Natural killer cell (primary cell): Measurements from ENCODE around the gene PARD3B. TPM values are rescaled to one million over a fixed set of nuclear protein-coding genes. Genes with fewer than 3 reads are reported as not detected.

ENCODE experiments used
- ATAC-seq, 3 donors: fragments of 150-1000 bp in 2 of 3; fragments of 200-7000 bp in 1 of 3; cut with Tn5 transposase; 1 replicate in 1 of 3; 2 replicates in 2 of 3; pipeline ENCODE4 v1.10.0; 2021; ENCODE audit warnings: mild to moderate bottlenecking in 2 of 3, moderate library complexity in 2 of 3
- DNase-seq, 2 donors: peaks; one replicate each; pipeline versions ENCODE4 v3.0.0 to v3.0.0-alpha.2; 2013 to 2021; ENCODE audit warnings: mixed read lengths in 1 of 2
- H3K27ac ChIP-seq: one replicate; pipeline ENCODE4 v1.5.1; 2013; ENCODE audit warnings: mild to moderate bottlenecking, low read length
- H3K27me3 ChIP-seq: one replicate; pipeline ENCODE4 v1.6.1; 2013; ENCODE audit warnings: low read length; ENCODE audit not compliant: control insufficient read depth, insufficient read depth
- H3K36me3 ChIP-seq: one replicate; pipeline ENCODE4 v1.6.1; 2013; ENCODE audit warnings: low read length; ENCODE audit not compliant: control insufficient read depth, insufficient read depth
- H3K4me1 ChIP-seq: one replicate; pipeline ENCODE4 v1.6.1; 2013; ENCODE audit warnings: low read length; ENCODE audit not compliant: control insufficient read depth, insufficient read depth
- H3K4me3 ChIP-seq: one replicate; pipeline ENCODE4 v1.5.1; 2013; ENCODE audit warnings: low read length
- H3K9me3 ChIP-seq: one replicate; pipeline ENCODE4 v1.6.1; 2013; ENCODE audit warnings: low read length; ENCODE audit not compliant: control insufficient read depth, insufficient read depth
- H3K27ac Mint-ChIP-seq, 2 donors: one replicate each; pipeline ENCODE4 v1.8.0; 2022; ENCODE audit warnings: mild to moderate bottlenecking in 2 of 2, mixed read lengths in 2 of 2, moderate library complexity in 1 of 2
- H3K27me3 Mint-ChIP-seq, 2 donors: one replicate each; pipeline ENCODE4 v1.8.0; 2022; ENCODE audit warnings: low read depth in 2 of 2, mixed read lengths in 2 of 2
- H3K36me3 Mint-ChIP-seq: one replicate; pipeline ENCODE4 v1.8.0; 2022; ENCODE audit warnings: mixed read lengths
- H3K4me1 Mint-ChIP-seq, 2 donors: one replicate each; pipeline ENCODE4 v1.8.0; 2022; ENCODE audit warnings: mixed read lengths in 2 of 2
- H3K4me3 Mint-ChIP-seq: one replicate; pipeline ENCODE4 v1.8.0; 2022; ENCODE audit warnings: mild to moderate bottlenecking, moderate library complexity, mixed read lengths
- H3K9me3 Mint-ChIP-seq, 2 donors: one replicate each; pipeline ENCODE4 v1.8.0; 2022; ENCODE audit warnings: mixed read lengths in 2 of 2
- whole genome bisulfite sequencing: methylation state at CpG from one replicate; pipeline ENCODE4 v1.1.7; 2013; ENCODE audit warnings: missing lambda C conversion rate; ENCODE audit not compliant: insufficient coverage; 5-methylcytosine and 5-hydroxymethylcytosine counted together
- intact Hi-C: fragments of 100-400 bp; cut with micrococcal nuclease; formaldehyde crosslinking; loops from one replicate; pipeline ENCODE4 v1.14.2; 2022
- total RNA-seq, 4 donors: library from RNA; stranded (reverse); fragments of 120-200 nt in 1 of 4; gene quantifications; one replicate each; pipeline versions ENCODE4 v1.2.3 to v1.2.4, GENCODE V29; 2013 to 2022
- TF ChIP-seq, protein P1 (sequence below): fragments of 200-600 bp; IDR thresholded peaks from one replicate; pipeline ENCODE4 v1.8.0; 2022; ENCODE audit warnings: antibody characterized with exemption

Gene PARD3B
- total RNA-seq, 3 donors from 2014 or later (not counting 1 experiment from before 2014, with no cell fraction given) = 0.13 to 0.45 TPM; not detected in 1

GRCh38 chr2:204982303-204982702 lies 437.0 kb downstream of the PARD3B start:
- Histone ChIP-seq H3K27ac (no peak overlapping the region), H3K4me1 (no peaks in the 10 kb centered on the region), H3K27me3 (no peaks in the 10 kb centered on the region), H3K4me3 (no peak overlapping the region), H3K9me3 (no peaks in the 10 kb centered on the region), H3K36me3 (no peaks in the 10 kb centered on the region)
- WGBS = 18% methylated on average over 1 of the region's 2 CpGs
- Mint-ChIP-seq H3K27ac (peak overlapping the region in 1 of 2 donors; percentile 37), H3K27me3 (no peaks in the 10 kb centered on the region), H3K4me1 (peaks cover 5 to 7% of the 10 kb centered on the region in 2 donors), H3K9me3 (no peaks in the 10 kb centered on the region), H3K36me3 (no peaks in the 10 kb centered on the region), H3K4me3 (no peak overlapping the region)
- DNase-seq (no peak), ATAC-seq (peak in 2 of 3 donors; percentile 50 to 52)
- intact Hi-C loops = no loop called here
- TF ChIP-seq, protein P1, sequence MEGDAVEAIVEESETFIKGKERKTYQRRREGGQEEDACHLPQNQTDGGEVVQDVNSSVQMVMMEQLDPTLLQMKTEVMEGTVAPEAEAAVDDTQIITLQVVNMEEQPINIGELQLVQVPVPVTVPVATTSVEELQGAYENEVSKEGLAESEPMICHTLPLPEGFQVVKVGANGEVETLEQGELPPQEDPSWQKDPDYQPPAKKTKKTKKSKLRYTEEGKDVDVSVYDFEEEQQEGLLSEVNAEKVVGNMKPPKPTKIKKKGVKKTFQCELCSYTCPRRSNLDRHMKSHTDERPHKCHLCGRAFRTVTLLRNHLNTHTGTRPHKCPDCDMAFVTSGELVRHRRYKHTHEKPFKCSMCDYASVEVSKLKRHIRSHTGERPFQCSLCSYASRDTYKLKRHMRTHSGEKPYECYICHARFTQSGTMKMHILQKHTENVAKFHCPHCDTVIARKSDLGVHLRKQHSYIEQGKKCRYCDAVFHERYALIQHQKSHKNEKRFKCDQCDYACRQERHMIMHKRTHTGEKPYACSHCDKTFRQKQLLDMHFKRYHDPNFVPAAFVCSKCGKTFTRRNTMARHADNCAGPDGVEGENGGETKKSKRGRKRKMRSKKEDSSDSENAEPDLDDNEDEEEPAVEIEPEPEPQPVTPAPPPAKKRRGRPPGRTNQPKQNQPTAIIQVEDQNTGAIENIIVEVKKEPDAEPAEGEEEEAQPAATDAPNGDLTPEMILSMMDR = no peak

GRCh38 chr2:204984518-204984917 lies 439.2 kb downstream of the PARD3B start:
- Mint-ChIP-seq H3K27me3 (peaks cover 0 to 2% of the 10 kb centered on the region in 2 donors), H3K4me1 (peaks cover 7 to 10% of the 10 kb centered on the region in 2 donors), H3K4me3 (no peak overlapping the region), H3K27ac (no peak overlapping the region), H3K36me3 (no peaks in the 10 kb centered on the region), H3K9me3 (no peaks in the 10 kb centered on the region)
- DNase-seq (no peak), ATAC-seq (no peak)
- no peak overlapping the region for H3K4me3 ChIP-seq
- TF ChIP-seq, protein P1 = no peak
- no peak overlapping the region for H3K27ac ChIP-seq
- H3K36me3 ChIP-seq = no peaks in the 10 kb centered on the region
- intact Hi-C loops = no loop called here
- no peaks in the 10 kb centered on the region for H3K4me1 ChIP-seq
- no peaks in the 10 kb centered on the region for H3K27me3 ChIP-seq
- H3K9me3 ChIP-seq = no peaks in the 10 kb centered on the region
- WGBS = 100% methylated on average over 3 of the region's 3 CpGs

GRCh38 chr2:204986641-204987040 lies 441.4 kb downstream of the PARD3B start:
- H3K4me1 Mint-ChIP-seq = peaks cover 7 to 10% of the 10 kb centered on the region in 2 donors
- TF ChIP-seq, protein P1 = no peak
- intact Hi-C loops = no loop called here
- DNase-seq (no peak), ATAC-seq (no peak)
- Histone ChIP-seq H3K27me3 (no peaks in the 10 kb centered on the region), H3K27ac (no peak overlapping the region), H3K36me3 (no peaks in the 10 kb centered on the region), H3K4me1 (no peaks in the 10 kb centered on the region), H3K9me3 (no peaks in the 10 kb centered on the region), H3K4me3 (no peak overlapping the region)
- no peaks in the 10 kb centered on the region for H3K36me3 Mint-ChIP-seq
- H3K9me3 Mint-ChIP-seq = no peaks in the 10 kb centered on the region
- WGBS = 85% methylated on average over 4 of the region's 5 CpGs
- H3K4me3 Mint-ChIP-seq = no peak overlapping the region
- peaks cover 0 to 2% of the 10 kb centered on the region in 2 donors for H3K27me3 Mint-ChIP-seq
- no peak overlapping the region for H3K27ac Mint-ChIP-seq

DNA sequence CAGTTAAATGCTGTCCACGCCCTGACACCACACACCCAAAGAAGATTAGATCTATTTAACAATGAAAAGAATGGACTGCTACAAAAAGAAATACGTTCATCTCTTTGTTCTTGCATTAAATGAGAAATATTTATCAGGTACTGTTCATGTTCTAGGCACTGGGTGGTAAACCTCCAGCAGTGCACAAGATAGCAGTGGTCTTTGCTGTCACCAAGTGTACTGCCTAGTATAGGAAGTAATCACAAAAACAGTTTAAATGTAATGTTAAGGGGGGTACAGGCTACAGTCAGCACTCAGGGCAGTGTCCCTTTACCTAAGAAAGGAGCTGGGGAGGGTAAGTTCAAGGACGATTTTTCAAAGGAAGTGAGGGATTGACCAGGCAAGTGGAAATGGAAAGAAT lies 443.6 kb downstream of the PARD3B start:
- ATAC-seq (no peak), DNase-seq (no peak)
- Histone ChIP-seq H3K36me3 (no peaks in the 10 kb centered on the region), H3K27ac (no peak overlapping the region), H3K9me3 (no peaks in the 10 kb centered on the region), H3K27me3 (no peaks in the 10 kb centered on the region), H3K4me1 (no peaks in the 10 kb centered on the region), H3K4me3 (no peak overlapping the region)
- WGBS = 42% methylated on average over 2 of the region's 3 CpGs
- TF ChIP-seq, protein P1 = no peak
- H3K27ac Mint-ChIP-seq = no peak overlapping the region
- no peaks in the 10 kb centered on the region for H3K36me3 Mint-ChIP-seq
- H3K4me1 Mint-ChIP-seq = peaks cover 0 to 5% of the 10 kb centered on the region in 2 donors
- no peaks in the 10 kb centered on the region for H3K9me3 Mint-ChIP-seq
- H3K4me3 Mint-ChIP-seq = no peak overlapping the region
- intact Hi-C loops = no loop called here
- peaks cover 0 to 2% of the 10 kb centered on the region in 2 donors for H3K27me3 Mint-ChIP-seq
